NCI-H446 treated with DMSO at 0.1 percent for 48 hours (cell line): ENCODE results near the gene TTC7B.

ENCODE experiments used
- DNase-seq: peaks from one replicate; lab custom pipeline; 2025; lab: John Stamatoyannopoulos, UW

Gene TTC7B

GRCh38 chr14:90805662-90806540 lies 10.3 kb downstream of the TTC7B start:
- no peak for DNase-seq

GRCh38 chr14:90805084-90805391 lies 11.2 kb downstream of the TTC7B start:
- DNase-seq, result no peak

GRCh38 chr14:90804292-90805083 lies 11.7 kb downstream of the TTC7B start:
- DNase-seq, result no peak

- no peak for DNase-seq
Measured at GRCh38 chr14:90803249-90803648, 13.0 kb downstream of the TTC7B start.

- no peak for DNase-seq
Measured at GRCh38 chr14:90799420-90799819, 16.8 kb downstream of the TTC7B start.

- no peak for DNase-seq
Measured at GRCh38 chr14:90797919-90798318, 18.3 kb downstream of the TTC7B start.

- DNase-seq, result no peak
Measured at GRCh38 chr14:90797451-90797850, 18.8 kb downstream of the TTC7B start.

- no peak for DNase-seq
Measured at GRCh38 chr14:90796329-90796728, 19.9 kb downstream of the TTC7B start.

GRCh38 chr14:90795744-90796143 lies 20.5 kb downstream of the TTC7B start:
- no peak for DNase-seq

GRCh38 chr14:90791486-90791885 lies 24.7 kb downstream of the TTC7B start:
- no peak for DNase-seq

GRCh38 chr14:90788031-90788430 lies 28.2 kb downstream of the TTC7B start:
- DNase-seq, result no peak

GRCh38 chr14:90785876-90786450 lies 30.3 kb downstream of the TTC7B start:
- DNase-seq, result no peak

- no peak for DNase-seq
Measured at GRCh38 chr14:90785471-90785870, 30.8 kb downstream of the TTC7B start.

GRCh38 chr14:90784621-90785270 lies 31.5 kb downstream of the TTC7B start:
- no peak for DNase-seq

- DNase-seq, result no peak
Measured at GRCh38 chr14:90783344-90783743, 32.9 kb downstream of the TTC7B start.

- no peak for DNase-seq
Measured at GRCh38 chr14:90782892-90783291, 33.3 kb downstream of the TTC7B start.

- DNase-seq, result no peak
Measured at GRCh38 chr14:90781876-90782275, 34.4 kb downstream of the TTC7B start.

- no peak for DNase-seq
Measured at GRCh38 chr14:90781344-90781761, 34.9 kb downstream of the TTC7B start.

- no peak for DNase-seq
Measured at GRCh38 chr14:90780519-90780918, 35.7 kb downstream of the TTC7B start.

GRCh38 chr14:90778571-90779255 lies 37.5 kb downstream of the TTC7B start:
- no peak for DNase-seq

- DNase-seq, result no peak
Measured at GRCh38 chr14:90777830-90778485, 38.3 kb downstream of the TTC7B start.
